Central memory CD4-positive, alpha-beta T cell (primary cell): ENCODE data around the gene MRPL23.

ENCODE experiments used
- DNase-seq: peaks from one replicate; pipeline ENCODE4 v3.0.0; 2022

MRPL23 gene

GRCh38 chr11:1998290-1998689, 51.2 kb downstream of the MRPL23 start:
- DNase-seq = no peak

- no peak for DNase-seq
These were observed 51.7 kb downstream of the MRPL23 start for GRCh38 chr11:1998861-1999260.

GRCh38 chr11:2002042-2002776, 55.1 kb downstream of the MRPL23 start:
- DNase-seq = no peak

GRCh38 chr11:2002807-2003206, 55.7 kb downstream of the MRPL23 start:
- DNase-seq = no peak

- DNase-seq = no peak
These were observed 57.3 kb downstream of the MRPL23 start for GRCh38 chr11:2004466-2004865.
